Neuron (in vitro differentiated cells): ENCODE data around the gene TMEM117.

ENCODE experiments used
- H2AFZ ChIP-seq: one replicate; pipeline ENCODE4 v1.6.1; 2013; ENCODE audit warnings: low read depth, mild to moderate bottlenecking, inconsistent platforms, low read length, moderate library complexity
- H3K27me3 ChIP-seq: one replicate; pipeline ENCODE4 v1.6.1; 2013; ENCODE audit warnings: low read length; ENCODE audit not compliant: insufficient read depth
- H3K36me3 ChIP-seq: one replicate; pipeline ENCODE4 v1.6.1; 2013; ENCODE audit warnings: low read length; ENCODE audit not compliant: insufficient read depth
- H3K4me1 ChIP-seq: one replicate; pipeline ENCODE4 v1.6.1; 2013; ENCODE audit warnings: low read length; ENCODE audit not compliant: insufficient read depth
- H3K4me3 ChIP-seq: 2 replicates; pipeline ENCODE4 v1.5.1; 2013; ENCODE audit warnings: mild to moderate bottlenecking, low read length, moderate library complexity
- H3K9me3 ChIP-seq: one replicate; pipeline ENCODE4 v1.6.1; 2013; ENCODE audit warnings: low read length

TMEM117 gene

GRCh38 chr12:44307506-44308168 lies 471.8 kb downstream of the TMEM117 start:
- Histone ChIP-seq H3K27me3 (no peaks in the 10 kb centered on the region), H3K36me3 (no peaks in the 10 kb centered on the region), H3K9me3 (peaks cover 8% of the 10 kb centered on the region), H3K4me1 (no peaks in the 10 kb centered on the region), H2AFZ (no peak overlapping the region), H3K4me3 (no peak overlapping the region)

- no peaks in the 10 kb centered on the region for H3K4me1 ChIP-seq
- no peak overlapping the region for H3K4me3 ChIP-seq
- no peaks in the 10 kb centered on the region for H3K27me3 ChIP-seq
- no peaks in the 10 kb centered on the region for H3K9me3 ChIP-seq
- no peak overlapping the region for H2AFZ ChIP-seq
- no peaks in the 10 kb centered on the region for H3K36me3 ChIP-seq
These were observed 477.3 kb downstream of the TMEM117 start for GRCh38 chr12:44313188-44313587.

- H3K4me1 ChIP-seq = no peaks in the 10 kb centered on the region
- H3K9me3 ChIP-seq = no peaks in the 10 kb centered on the region
- no peak overlapping the region for H2AFZ ChIP-seq
- no peaks in the 10 kb centered on the region for H3K27me3 ChIP-seq
- no peaks in the 10 kb centered on the region for H3K36me3 ChIP-seq
- H3K4me3 ChIP-seq = no peak overlapping the region
These were observed 478.2 kb downstream of the TMEM117 start for GRCh38 chr12:44314007-44314500.

GRCh38 chr12:44317651-44318126 lies 481.8 kb downstream of the TMEM117 start:
- H3K4me3 ChIP-seq = no peak overlapping the region
- H3K9me3 ChIP-seq = no peaks in the 10 kb centered on the region
- H3K36me3 ChIP-seq = no peaks in the 10 kb centered on the region
- H2AFZ ChIP-seq = no peak overlapping the region
- no peaks in the 10 kb centered on the region for H3K27me3 ChIP-seq
- no peaks in the 10 kb centered on the region for H3K4me1 ChIP-seq

- Histone ChIP-seq H3K9me3 (no peaks in the 10 kb centered on the region), H2AFZ (no peak overlapping the region), H3K27me3 (no peaks in the 10 kb centered on the region), H3K4me1 (no peaks in the 10 kb centered on the region), H3K36me3 (no peaks in the 10 kb centered on the region), H3K4me3 (no peak overlapping the region)
These were observed 495.4 kb downstream of the TMEM117 start for GRCh38 chr12:44331269-44331668.

- Histone ChIP-seq H3K27me3 (no peaks in the 10 kb centered on the region), H3K4me3 (no peak overlapping the region), H3K4me1 (no peaks in the 10 kb centered on the region), H3K9me3 (no peaks in the 10 kb centered on the region), H3K36me3 (no peaks in the 10 kb centered on the region), H2AFZ (no peak overlapping the region)
These were observed 498.5 kb downstream of the TMEM117 start for GRCh38 chr12:44334347-44334746.

GRCh38 chr12:44335030-44335429 lies 499.1 kb downstream of the TMEM117 start:
- Histone ChIP-seq H3K4me1 (no peaks in the 10 kb centered on the region), H2AFZ (no peak overlapping the region), H3K27me3 (no peaks in the 10 kb centered on the region), H3K4me3 (no peak overlapping the region), H3K36me3 (no peaks in the 10 kb centered on the region), H3K9me3 (no peaks in the 10 kb centered on the region)

- Histone ChIP-seq H3K4me3 (no peak overlapping the region), H3K4me1 (no peaks in the 10 kb centered on the region), H3K27me3 (no peaks in the 10 kb centered on the region), H3K9me3 (no peaks in the 10 kb centered on the region), H3K36me3 (no peaks in the 10 kb centered on the region), H2AFZ (no peak overlapping the region)
These were observed 500.7 kb downstream of the TMEM117 start for GRCh38 chr12:44336577-44336976.

GRCh38 chr12:44342371-44342770 lies 506.5 kb downstream of the TMEM117 start:
- no peaks in the 10 kb centered on the region for H3K27me3 ChIP-seq
- no peaks in the 10 kb centered on the region for H3K36me3 ChIP-seq
- H3K9me3 ChIP-seq = no peaks in the 10 kb centered on the region
- no peak overlapping the region for H3K4me3 ChIP-seq
- no peak overlapping the region for H2AFZ ChIP-seq
- peaks cover 10% of the 10 kb centered on the region for H3K4me1 ChIP-seq

- H3K36me3 ChIP-seq = no peaks in the 10 kb centered on the region
- H3K27me3 ChIP-seq = no peaks in the 10 kb centered on the region
- H3K9me3 ChIP-seq = no peaks in the 10 kb centered on the region
- H3K4me1 ChIP-seq = peaks cover 18% of the 10 kb centered on the region
- no peak overlapping the region for H2AFZ ChIP-seq
- H3K4me3 ChIP-seq = no peak overlapping the region
These were observed 511.3 kb downstream of the TMEM117 start for GRCh38 chr12:44347145-44347544.

GRCh38 chr12:44357494-44357893 lies 521.6 kb downstream of the TMEM117 start:
- H3K36me3 ChIP-seq = no peaks in the 10 kb centered on the region
- H3K9me3 ChIP-seq = no peaks in the 10 kb centered on the region
- H2AFZ ChIP-seq = no peak overlapping the region
- no peaks in the 10 kb centered on the region for H3K27me3 ChIP-seq
- H3K4me1 ChIP-seq = no peaks in the 10 kb centered on the region
- H3K4me3 ChIP-seq = no peak overlapping the region

- H3K36me3 ChIP-seq = no peaks in the 10 kb centered on the region
- no peaks in the 10 kb centered on the region for H3K9me3 ChIP-seq
- no peaks in the 10 kb centered on the region for H3K4me1 ChIP-seq
- no peaks in the 10 kb centered on the region for H3K27me3 ChIP-seq
- no peak overlapping the region for H2AFZ ChIP-seq
- no peak overlapping the region for H3K4me3 ChIP-seq
These were observed 522.8 kb downstream of the TMEM117 start for GRCh38 chr12:44358636-44359035.

- Histone ChIP-seq H2AFZ (no peak overlapping the region), H3K9me3 (no peaks in the 10 kb centered on the region)
These were observed 527.1 kb downstream of the TMEM117 start for GRCh38 chr12:44362947-44363346.

GRCh38 chr12:44367136-44367535 lies 531.3 kb downstream of the TMEM117 start:
- peaks cover 3% of the 10 kb centered on the region for H3K4me1 ChIP-seq
- H2AFZ ChIP-seq = peak overlapping the region; percentile 64
- H3K4me3 ChIP-seq = no peak overlapping the region
- no peaks in the 10 kb centered on the region for H3K27me3 ChIP-seq
- H3K9me3 ChIP-seq = no peaks in the 10 kb centered on the region
- no peaks in the 10 kb centered on the region for H3K36me3 ChIP-seq

More at GRCh38 chr12:44362947-44363346, 527.1 kb downstream of the TMEM117 start:
- H3K4me3 ChIP-seq = no peak overlapping the region
- no peaks in the 10 kb centered on the region for H3K27me3 ChIP-seq
- no peaks in the 10 kb centered on the region for H3K4me1 ChIP-seq
- no peaks in the 10 kb centered on the region for H3K36me3 ChIP-seq
